ENCODE measurements around the gene SEL1L3. TPM values are rescaled to one million over a fixed set of nuclear protein-coding genes. Genes with fewer than 3 reads are reported as not detected.

The SEL1L3 gene
- total and polyA plus RNA-seq, 2 of the 13 experiments (the other 11 are each of a cell fraction or from before 2014, with no cell fraction given) = 0.28 to 1.1 TPM

- Histone ChIP-seq H3K4me1 (ENCODE audit: insufficient read depth, low read length) (no peaks in the 10 kb centered on the region), H3K27ac (ENCODE audit: extremely low read length, insufficient read depth, low read length) (no peak overlapping the region), H3K79me2 (ENCODE audit: insufficient read depth, low read length) (no peaks in the 10 kb centered on the region), H2AFZ (ENCODE audit: low read length) (no peak overlapping the region), H4K20me1 (ENCODE audit: insufficient read depth, low read length) (no peaks in the 10 kb centered on the region), H3K27me3 (ENCODE audit: control insufficient read depth in 1 of 2, insufficient read depth in 2 of 2, low read length in 2 of 2) (peaks cover 0 to 3% of the 10 kb centered on the region in 2 experiments; a peak in 1 of 5 replicates), H3K4me2 (ENCODE audit: low read depth, low read length) (no peak overlapping the region), H3K9me3 (ENCODE audit: low read length) (no peaks in the 10 kb centered on the region), H3K9ac (ENCODE audit: insufficient read depth, low read depth, low read length) (no peak overlapping the region), H3K36me3 (replicated peaks in 1 of 2; ENCODE audit: control insufficient read depth in 1 of 2, insufficient read depth in 2 of 2, low read length in 2 of 2) (no peaks in the 10 kb centered on the region), H3K4me3 (replicated peaks in 1 of 3; ENCODE audit: insufficient read depth in 1 of 3, low read depth in 2 of 3, low read length in 3 of 3) (no peak overlapping the region)
- no peak for TF ChIP-seq JUND (CRISPR knock-in tag; IDR thresholded peaks at IDR 0.05)
- in situ Hi-C loops (cut with HindIII; ENCODE audit: extremely low pct_ligation_motif_present, low pct_unique_long_range_greater_than_20kb) (no loop called here), intact Hi-C loops (cut with micrococcal nuclease; ENCODE audit: unreplicated experiment) (no loop called here)
- ATAC-seq (no peak), FAIRE-seq (no peak), DNase-seq (ENCODE audit: low spot score) (no peak)
- ChIA-PET CTCF (ENCODE audit: low intra/inter-chr PET ratio, low total read pairs) (no interaction called here), POLR2A (no interaction called here)
- WGBS (ENCODE audit: low lambda C conversion rate) = 42% methylated on average over 6 of the region's 6 CpGs
- no TSS peak for BruUV-seq (replicated peaks)
These were observed 16.8 kb upstream of the SEL1L3 start for GRCh38 chr4:25879587-25879986.

- WGBS (ENCODE audit: low lambda C conversion rate) = 70% methylated on average over 6 of the region's 9 CpGs
- no peak for FAIRE-seq
- Histone ChIP-seq H2AFZ (ENCODE audit: low read length) (no peak overlapping the region), H3K9ac (ENCODE audit: insufficient read depth, low read depth, low read length) (no peak overlapping the region), H3K9me3 (ENCODE audit: low read length) (no peaks in the 10 kb centered on the region), H3K4me1 (ENCODE audit: insufficient read depth, low read length) (no peaks in the 10 kb centered on the region), H3K27me3 (ENCODE audit: control insufficient read depth in 1 of 2, insufficient read depth in 2 of 2, low read length in 2 of 2) (peaks cover 0 to 4% of the 10 kb centered on the region in 2 experiments; a peak in 1 of 5 replicates), H3K27ac (ENCODE audit: extremely low read length, insufficient read depth, low read length) (no peak overlapping the region), H4K20me1 (ENCODE audit: insufficient read depth, low read length) (no peaks in the 10 kb centered on the region), H3K36me3 (replicated peaks in 1 of 2; ENCODE audit: control insufficient read depth in 1 of 2, insufficient read depth in 2 of 2, low read length in 2 of 2) (no peaks in the 10 kb centered on the region), H3K4me2 (ENCODE audit: low read depth, low read length) (no peak overlapping the region), H3K4me3 (replicated peaks in 1 of 3; ENCODE audit: insufficient read depth in 1 of 3, low read depth in 2 of 3, low read length in 3 of 3) (no peak overlapping the region), H3K79me2 (ENCODE audit: insufficient read depth, low read length) (no peaks in the 10 kb centered on the region)
- TF ChIP-seq ZBTB14 (CRISPR knock-in tag; IDR thresholded peaks at IDR 0.05) (no peak), SMAD3 (CRISPR knock-in tag; IDR thresholded peaks at IDR 0.05) (no peak), ZNF567 (CRISPR knock-in tag; IDR thresholded peaks at IDR 0.05; ENCODE audit: borderline replicate concordance) (no peak), RNF219 (CRISPR knock-in tag; IDR thresholded peaks at IDR 0.05) (no peak), EEA1 (CRISPR knock-in tag; IDR thresholded peaks at IDR 0.05; ENCODE audit: borderline replicate concordance) (no peak), ZNF607 (CRISPR knock-in tag; IDR thresholded peaks at IDR 0.05; ENCODE audit: borderline replicate concordance) (no peak), RARA (CRISPR knock-in tag; IDR thresholded peaks at IDR 0.05) (no peak), ZBTB21 (CRISPR knock-in tag; IDR thresholded peaks at IDR 0.05) (no peak)
- no TSS peak for BruUV-seq (replicated peaks)
- intact Hi-C loops (cut with micrococcal nuclease; ENCODE audit: unreplicated experiment) = no loop called here
- in situ Hi-C loops (cut with HindIII; ENCODE audit: extremely low pct_ligation_motif_present, low pct_unique_long_range_greater_than_20kb) = no loop called here
- no peak for ATAC-seq
- no peak for DNase-seq (ENCODE audit: low spot score)
- ChIA-PET CTCF (ENCODE audit: low intra/inter-chr PET ratio, low total read pairs) (no interaction called here), POLR2A (no interaction called here)
These were observed 16.4 kb upstream of the SEL1L3 start for GRCh38 chr4:25879091-25879584.

Measured in HepG2 (cell line).